ENCODE data around the gene CRY2. TPM values are rescaled to one million over a fixed set of nuclear protein-coding genes. Genes with fewer than 3 reads are reported as not detected.

CRY2 gene
- total RNA-seq, 3 donors from 2014 or later: 26.0 to 52.0 (median 28.8) TPM

DNA sequence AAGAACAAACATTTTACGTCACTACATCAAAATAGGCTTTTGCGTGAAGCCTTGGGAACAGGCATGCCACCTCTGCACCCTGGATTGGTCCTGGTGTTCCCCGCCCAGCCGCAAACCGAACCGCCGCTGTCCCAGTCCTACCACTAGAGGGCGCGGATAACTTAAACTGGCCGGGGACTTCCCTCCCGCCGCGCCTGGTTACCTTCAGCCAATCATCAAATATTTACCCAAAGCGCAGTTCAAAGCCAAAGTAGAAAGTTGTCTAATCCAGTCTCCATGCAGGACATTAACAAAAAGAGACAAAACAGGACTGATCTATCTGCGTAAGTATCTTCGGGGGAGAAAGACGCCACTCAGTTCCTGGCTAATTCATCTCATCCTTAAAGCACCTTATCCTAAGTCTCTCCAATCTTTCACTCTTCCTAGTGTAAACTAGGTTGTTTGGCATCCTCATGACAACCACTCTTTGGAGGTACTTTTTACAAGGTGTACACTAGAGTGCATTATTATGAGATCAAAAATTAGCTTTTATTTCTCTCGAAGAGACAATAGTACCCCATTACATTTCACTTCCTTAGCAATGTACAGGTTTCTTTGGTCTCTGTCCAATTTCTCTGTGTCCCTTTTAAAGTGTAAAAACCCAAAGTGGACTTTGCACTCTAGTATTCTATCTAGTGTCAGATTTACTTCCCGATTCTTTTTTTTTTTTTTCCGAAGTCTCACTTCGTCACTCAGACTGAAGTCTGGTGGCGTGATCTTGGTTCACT lies 3.9 kb upstream of the CRY2 start:
- H3K4me1 ChIP-seq (ENCODE audit: low read depth): peaks cover 16% of the 10 kb centered on the region
- H3K36me3 ChIP-seq (ENCODE audit: low read depth): no peaks in the 10 kb centered on the region
- H3K4me3 ChIP-seq: no peak overlapping the region
- ATAC-seq (peak; percentile 75), DNase-seq (peak; percentile 94 to 97 (median 95))
- intact Hi-C loops (cut with DNase I, micrococcal nuclease): loop anchor here in 1 of 2 donors (10.0 kb wide), 1 partner anchor 161 kb away; no protein-coding TSS in a partner anchor
- H3K9me3 ChIP-seq: no peaks in the 10 kb centered on the region
- TF ChIP-seq, protein P1, sequence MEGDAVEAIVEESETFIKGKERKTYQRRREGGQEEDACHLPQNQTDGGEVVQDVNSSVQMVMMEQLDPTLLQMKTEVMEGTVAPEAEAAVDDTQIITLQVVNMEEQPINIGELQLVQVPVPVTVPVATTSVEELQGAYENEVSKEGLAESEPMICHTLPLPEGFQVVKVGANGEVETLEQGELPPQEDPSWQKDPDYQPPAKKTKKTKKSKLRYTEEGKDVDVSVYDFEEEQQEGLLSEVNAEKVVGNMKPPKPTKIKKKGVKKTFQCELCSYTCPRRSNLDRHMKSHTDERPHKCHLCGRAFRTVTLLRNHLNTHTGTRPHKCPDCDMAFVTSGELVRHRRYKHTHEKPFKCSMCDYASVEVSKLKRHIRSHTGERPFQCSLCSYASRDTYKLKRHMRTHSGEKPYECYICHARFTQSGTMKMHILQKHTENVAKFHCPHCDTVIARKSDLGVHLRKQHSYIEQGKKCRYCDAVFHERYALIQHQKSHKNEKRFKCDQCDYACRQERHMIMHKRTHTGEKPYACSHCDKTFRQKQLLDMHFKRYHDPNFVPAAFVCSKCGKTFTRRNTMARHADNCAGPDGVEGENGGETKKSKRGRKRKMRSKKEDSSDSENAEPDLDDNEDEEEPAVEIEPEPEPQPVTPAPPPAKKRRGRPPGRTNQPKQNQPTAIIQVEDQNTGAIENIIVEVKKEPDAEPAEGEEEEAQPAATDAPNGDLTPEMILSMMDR (IDR thresholded peaks at IDR 0.05): peak; percentile 94

DNA sequence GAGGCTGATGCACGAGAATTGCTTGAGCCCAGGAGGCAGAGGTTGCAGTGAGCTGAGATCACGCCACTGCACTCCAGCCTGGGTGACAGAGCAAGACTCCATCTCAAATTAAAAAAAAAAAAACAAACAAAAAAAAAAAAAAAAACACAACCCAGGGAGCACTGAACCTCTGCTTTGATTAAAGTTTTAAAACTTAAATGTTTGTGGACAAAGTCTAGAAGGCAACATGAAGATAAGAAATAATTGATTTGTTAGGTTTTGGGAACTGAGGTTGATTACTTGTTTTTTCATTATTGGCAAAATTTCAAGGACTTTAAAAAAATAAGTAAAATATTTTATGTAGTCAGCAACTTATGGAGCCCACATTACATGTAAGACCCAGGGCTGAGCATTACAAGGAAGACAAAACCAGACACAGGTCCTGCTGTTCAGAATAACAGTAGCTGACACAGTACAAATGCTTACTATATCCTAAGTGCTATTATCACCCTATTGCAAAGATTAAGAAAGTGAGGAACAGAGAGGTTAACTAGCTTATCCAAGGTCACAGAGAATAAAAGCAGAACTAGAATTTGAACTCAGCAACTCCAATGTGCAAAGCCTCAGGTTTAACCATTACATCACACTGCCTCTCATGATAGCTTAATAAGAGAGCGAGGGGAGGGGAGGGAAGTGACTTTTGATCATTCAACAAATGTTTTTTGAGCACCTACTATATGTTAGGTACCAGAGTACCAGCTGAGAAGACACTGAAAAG lies 2.3 kb upstream of the CRY2 start:
- intact Hi-C loops (cut with DNase I, micrococcal nuclease): loop anchor here in 1 of 2 donors (10.0 kb wide), 1 partner anchor 160 kb away; no protein-coding TSS in a partner anchor
- Histone ChIP-seq H3K4me1 (ENCODE audit: low read depth) (peaks cover 29% of the 10 kb centered on the region), H3K36me3 (ENCODE audit: low read depth) (no peaks in the 10 kb centered on the region), H3K9me3 (no peaks in the 10 kb centered on the region), H3K4me3 (no peak overlapping the region)
- TF ChIP-seq, protein P1 (IDR thresholded peaks at IDR 0.05): no peak
- DNase-seq (no peak), ATAC-seq (no peak)

DNA sequence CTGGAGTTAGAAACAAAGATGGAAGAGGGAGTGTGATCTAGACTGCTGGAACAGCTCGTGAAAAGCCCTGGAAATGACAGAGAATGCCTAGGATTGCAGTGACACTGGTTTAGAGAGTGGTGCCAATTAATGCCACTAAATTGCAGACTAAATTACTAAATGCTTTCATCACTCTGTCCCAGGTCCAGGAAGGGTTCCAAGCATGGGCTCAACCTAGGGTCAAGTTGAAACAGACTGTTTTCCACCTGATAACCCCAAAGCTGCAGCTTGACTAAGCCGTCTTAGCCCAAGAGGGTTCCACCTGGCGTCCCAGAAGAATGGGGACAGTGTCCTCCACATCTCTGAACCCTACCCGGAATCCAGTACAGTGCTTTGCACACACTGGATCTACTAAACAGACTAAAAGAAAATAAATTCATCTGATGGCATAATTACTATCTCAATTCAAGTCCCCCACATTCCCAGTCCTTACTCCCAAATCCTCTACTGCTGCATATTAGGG lies 1.1 kb upstream of the CRY2 start:
- intact Hi-C loops (cut with DNase I, micrococcal nuclease): loop anchor here in 1 of 2 donors (10.0 kb wide), 1 partner anchor 159 kb away; no protein-coding TSS in a partner anchor
- ATAC-seq (no peak), DNase-seq (no peak)
- Histone ChIP-seq H3K36me3 (ENCODE audit: low read depth) (no peaks in the 10 kb centered on the region), H3K9me3 (no peaks in the 10 kb centered on the region), H3K4me1 (ENCODE audit: low read depth) (peaks cover 29% of the 10 kb centered on the region), H3K4me3 (no peak overlapping the region)
- TF ChIP-seq, protein P1 (IDR thresholded peaks at IDR 0.05): no peak

DNA sequence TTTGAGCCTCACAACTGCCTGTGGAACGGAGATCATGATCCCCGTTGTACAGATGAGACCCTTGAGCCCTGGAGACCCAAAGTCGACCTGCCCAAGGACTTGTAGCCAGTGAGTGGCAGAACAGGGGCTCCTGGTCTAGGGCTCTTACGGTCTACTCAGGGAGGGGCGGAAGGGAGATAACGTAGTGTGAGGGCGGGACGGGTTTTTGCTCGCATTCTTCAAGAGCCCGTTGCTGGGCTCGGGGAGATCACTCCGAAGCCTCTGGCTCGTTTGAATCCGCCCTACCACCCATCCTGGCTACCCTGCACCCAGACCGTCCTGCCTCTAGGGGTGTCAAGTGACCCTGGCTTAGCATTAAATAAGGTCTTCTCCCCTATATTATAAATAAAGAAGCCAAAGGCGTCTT lies 639 bp downstream of the CRY2 start:
- ATAC-seq (peak; percentile 41), DNase-seq (peak; percentile 60 to 69 (median 63))
- Histone ChIP-seq H3K4me3 (peak overlapping the region; percentile 76), H3K9me3 (no peaks in the 10 kb centered on the region), H3K36me3 (ENCODE audit: low read depth) (no peaks in the 10 kb centered on the region), H3K4me1 (ENCODE audit: low read depth) (peaks cover 34% of the 10 kb centered on the region)
- intact Hi-C loops (cut with DNase I, micrococcal nuclease): loop anchor here in 1 of 2 donors (10.0 kb wide), 1 partner anchor 157 kb away; no protein-coding TSS in a partner anchor
- TF ChIP-seq, protein P1 (IDR thresholded peaks at IDR 0.05): no peak

DNA sequence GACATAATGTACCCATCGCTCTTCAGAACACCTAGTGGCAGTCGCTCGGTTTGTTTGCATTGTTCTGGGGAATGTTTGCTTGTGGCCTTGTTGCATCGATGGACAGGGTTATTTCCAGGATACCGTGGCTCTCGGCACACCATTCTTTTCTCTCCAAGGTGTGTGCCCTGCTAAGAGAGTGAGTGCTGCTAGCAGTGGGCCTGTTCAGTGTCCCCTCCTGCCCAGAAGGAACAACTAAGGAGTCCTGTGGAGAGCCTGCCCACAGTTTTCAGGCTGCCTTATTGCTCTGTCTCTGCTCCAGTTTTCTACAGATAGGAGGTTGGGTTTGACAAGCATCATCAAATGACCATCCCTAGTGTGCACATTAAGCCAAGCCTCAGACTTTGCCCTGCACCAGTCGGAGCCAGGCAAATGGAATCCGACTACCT lies 1.4 kb downstream of the CRY2 start:
- Histone ChIP-seq H3K4me3 (no peak overlapping the region), H3K36me3 (ENCODE audit: low read depth) (no peaks in the 10 kb centered on the region), H3K9me3 (no peaks in the 10 kb centered on the region), H3K4me1 (ENCODE audit: low read depth) (peaks cover 34% of the 10 kb centered on the region)
- TF ChIP-seq, protein P1 (IDR thresholded peaks at IDR 0.05): no peak
- ATAC-seq (no peak), DNase-seq (no peak)
- intact Hi-C loops (cut with DNase I, micrococcal nuclease): loop anchor here in 1 of 2 donors (10.0 kb wide), 1 partner anchor 156 kb away; no protein-coding TSS in a partner anchor

Data from mucosa of descending colon (tissue), 3 donors.